ENCODE results near the gene SSNA1.
"Not testable (repeated sequence)": the region's sequence is repeated elsewhere in the genome, so short reads cannot be mapped to it uniquely, and the experiment has no call there.

SSNA1 gene

GRCh38 chr9:137234758-137235423 is 46.4 kb downstream of the SSNA1 start:
- no peak for DNase-seq

GRCh38 chr9:137235424-137236237 is 47.2 kb downstream of the SSNA1 start:
- DNase-seq: no peak

DNA sequence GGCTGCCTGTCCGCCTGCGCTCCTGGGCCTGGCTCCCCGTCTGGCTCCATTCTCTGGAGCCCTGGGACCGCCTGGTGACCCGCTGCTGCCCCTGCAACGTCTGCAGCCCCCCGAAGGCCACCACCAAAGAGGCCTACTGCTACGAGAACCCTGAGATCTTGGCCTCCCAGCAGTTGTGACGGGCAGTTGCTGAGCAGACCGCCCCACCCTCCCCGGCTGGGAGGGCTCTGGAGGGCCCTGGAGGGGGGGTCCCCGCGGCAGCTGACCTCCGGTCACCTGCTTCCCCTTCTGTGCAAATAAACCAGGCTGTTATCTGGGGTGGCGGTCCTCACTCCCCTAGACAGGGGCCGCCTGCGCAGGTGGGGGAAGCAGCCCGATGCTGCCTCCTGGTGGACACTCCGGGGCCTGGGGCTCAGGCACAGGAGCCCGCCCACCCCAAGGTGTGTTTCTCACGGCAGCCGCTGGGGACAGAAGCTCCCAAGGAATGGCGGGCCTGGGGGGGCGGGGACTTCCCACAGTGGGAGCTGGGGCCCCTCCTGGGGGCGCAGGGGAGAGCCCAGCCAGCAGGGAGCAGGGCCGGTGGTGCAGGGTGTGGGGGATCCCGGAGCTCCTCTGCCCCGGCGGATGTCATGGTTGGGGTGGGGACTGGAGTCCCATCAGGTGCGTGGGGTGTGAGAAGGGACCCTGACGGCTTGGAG is 47.9 kb downstream of the SSNA1 start:
- DNase-seq: peak; percentile 96

GRCh38 chr9:137236936-137237421 is 48.5 kb downstream of the SSNA1 start:
- DNase-seq: no peak

- DNase-seq: no peak
These were observed 49.6 kb downstream of the SSNA1 start for GRCh38 chr9:137237759-137238726.

DNA sequence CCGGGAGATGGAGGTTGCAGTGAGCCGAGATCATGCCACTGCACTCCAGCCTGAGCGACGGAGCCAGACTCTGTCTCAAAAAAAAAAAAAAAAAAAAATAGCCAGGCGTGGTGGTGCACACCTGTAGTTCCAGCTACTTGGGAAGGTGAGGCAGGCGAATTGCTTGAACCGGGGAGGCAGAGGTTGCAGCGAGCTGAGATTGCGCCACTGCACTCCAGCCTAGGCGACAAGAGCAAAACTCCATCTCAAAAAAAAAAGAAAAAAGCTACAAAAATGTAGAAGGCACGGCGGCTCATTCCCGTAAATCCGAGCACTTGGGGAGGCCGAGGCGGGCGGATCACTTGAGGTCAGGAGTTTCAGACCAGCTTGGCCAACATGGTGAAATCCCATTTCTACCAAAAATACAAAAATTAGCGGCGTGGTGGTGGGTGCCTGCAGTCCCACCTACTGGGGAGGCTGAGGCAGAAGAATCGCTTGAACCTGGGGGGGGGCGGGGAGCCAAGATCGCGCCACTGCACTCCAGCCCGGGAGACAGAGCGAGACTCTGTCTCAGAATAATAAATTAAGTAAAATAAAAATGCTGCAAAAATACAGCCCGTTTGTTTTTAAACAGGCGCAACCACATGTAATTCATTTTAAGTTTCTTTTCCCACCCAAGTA is 51.2 kb downstream of the SSNA1 start:
- not testable (repeated sequence) for DNase-seq
